GM18498 (cell line): Measurements from ENCODE around the gene NADSYN1.

Experiments used
- ATAC-seq: cut with Tn5 transposase; IDR thresholded peaks from one replicate; pipeline ENCODE4 v1.9.1; 2021; ENCODE audit warnings: mild to moderate bottlenecking, moderate library complexity; ENCODE audit not compliant: unreplicated experiment

NADSYN1 gene

GRCh38 chr11:71433648-71434450, 19.2 kb upstream of the NADSYN1 start:
- no peak for ATAC-seq

DNA sequence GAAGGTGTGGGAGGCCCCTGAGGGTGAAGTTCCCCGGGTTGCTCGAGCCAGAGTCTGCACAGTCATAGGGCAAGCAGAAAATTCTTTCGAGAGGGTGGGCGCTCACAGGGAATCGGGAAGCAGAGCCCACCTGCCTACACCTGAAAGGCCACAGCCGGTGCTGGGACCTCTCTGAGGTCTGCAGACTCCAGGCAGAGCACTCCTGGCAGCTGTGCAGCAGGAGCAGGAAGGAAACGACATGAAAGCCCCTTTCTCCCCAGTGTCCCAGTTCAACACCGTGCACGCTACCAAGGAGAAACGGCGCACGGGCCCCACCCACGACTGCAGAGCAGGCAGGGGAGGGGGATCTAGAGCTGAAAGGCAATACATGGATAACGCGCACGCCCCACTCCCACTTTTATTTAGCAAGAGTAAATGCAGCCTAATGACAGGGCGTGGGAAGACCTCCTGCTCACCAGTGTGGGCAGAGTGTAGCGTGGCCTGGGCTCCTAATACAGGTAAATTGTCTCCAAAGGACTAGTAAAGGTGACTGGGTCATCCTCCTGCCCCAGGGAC, 18.4 kb upstream of the NADSYN1 start:
- ATAC-seq: no peak

- no peak for ATAC-seq
These were observed 17.6 kb upstream of the NADSYN1 start for GRCh38 chr11:71435278-71435951.

- ATAC-seq: no peak
These were observed 16.1 kb upstream of the NADSYN1 start for GRCh38 chr11:71436861-71437260.

DNA sequence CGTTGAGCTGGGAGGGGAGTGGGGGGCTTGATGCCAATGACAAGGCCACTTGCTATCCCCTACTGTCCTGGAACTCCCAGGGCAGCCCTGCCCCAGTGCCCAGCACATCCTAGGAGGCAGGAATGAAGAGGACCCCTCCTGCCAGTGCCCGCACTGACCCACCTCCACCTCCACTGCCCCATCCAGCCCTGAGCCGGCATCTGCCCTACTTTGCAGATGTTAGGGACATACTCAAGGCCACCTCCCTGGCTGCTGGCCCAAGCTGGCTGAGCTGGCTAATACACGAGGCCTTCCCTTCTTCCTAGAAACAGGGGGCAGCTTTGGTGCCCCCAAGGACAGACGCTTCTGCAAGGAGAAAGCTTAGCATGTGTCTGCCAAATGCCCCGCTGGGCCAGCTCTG, 15.6 kb upstream of the NADSYN1 start:
- ATAC-seq: no peak

DNA sequence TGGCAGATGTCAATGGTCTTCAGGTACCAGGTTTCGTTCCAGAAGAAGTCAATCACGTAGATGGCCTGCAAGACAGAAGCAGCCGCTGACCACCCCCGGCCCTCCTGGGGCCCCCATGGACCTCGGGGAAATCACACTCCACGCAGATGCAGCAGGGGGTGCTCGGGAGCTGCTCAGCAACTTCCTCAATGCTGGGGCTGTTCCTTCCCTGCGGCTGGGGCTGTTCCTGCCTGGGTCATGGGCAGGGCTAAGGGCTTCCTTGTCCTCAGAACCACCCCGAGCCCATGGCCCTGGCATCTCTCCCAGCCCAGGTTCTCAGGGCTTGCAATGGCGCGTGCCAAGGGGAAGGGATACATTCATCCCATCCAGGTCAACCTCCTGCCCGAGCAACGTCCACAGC, 15.1 kb upstream of the NADSYN1 start:
- ATAC-seq: no peak

- ATAC-seq: no peak
These were observed 14.4 kb upstream of the NADSYN1 start for GRCh38 chr11:71438650-71439049.

DNA sequence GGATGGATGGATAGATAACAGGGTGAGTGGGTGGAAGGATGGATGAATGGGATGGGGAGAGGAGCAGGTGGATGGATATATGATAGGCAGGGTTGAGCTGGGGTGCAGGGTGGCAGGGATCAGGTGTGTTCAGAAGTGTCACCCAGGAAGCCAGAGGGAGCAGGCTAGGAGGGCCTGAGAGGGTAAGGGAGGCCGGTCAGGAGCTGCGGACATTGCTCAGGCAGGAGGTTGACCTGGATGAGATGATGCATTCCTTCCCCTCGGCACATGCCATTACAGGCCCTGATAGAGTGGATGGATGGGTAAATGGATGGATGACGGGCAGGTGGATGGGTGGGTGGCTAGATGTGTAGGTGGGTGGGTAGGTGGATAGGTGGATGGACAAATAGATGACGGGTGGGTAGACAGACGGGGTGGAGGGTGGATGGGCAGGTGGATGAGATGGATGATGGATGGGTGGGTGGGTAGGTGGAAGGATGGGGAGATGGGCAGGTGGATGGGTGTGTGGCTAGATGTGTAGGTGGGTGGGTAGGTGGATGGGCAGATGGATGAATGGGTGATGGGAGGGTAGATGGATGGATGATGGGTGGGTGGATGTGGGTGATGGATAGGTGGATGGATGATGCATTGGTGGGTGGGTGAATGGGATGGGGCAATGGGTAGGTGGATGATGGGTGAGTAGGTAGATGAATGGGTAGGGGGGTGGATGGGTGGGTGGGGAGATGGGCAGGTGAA, 12.8 kb upstream of the NADSYN1 start:
- ATAC-seq: no peak

DNA sequence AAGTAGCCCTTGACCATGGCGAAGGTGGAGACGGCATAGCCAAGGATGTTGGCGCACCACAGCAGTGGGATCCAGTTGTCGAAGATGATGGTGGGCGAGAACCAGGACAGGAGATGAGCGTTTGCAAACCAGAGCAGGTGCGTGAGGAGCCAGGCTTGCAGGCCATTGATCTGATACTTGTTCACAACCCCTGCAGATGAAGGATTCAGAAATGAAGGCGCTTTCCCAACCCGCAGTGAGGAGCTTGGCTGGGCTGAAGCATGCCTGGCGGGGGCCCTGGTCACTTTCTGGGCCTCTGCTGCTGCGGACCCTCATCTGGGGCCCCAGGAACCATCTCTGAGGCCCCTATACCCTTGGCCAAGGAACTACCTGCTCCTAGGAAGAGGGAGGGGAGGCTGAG, 11.8 kb upstream of the NADSYN1 start:
- no peak for ATAC-seq

GRCh38 chr11:71442123-71442522, 10.9 kb upstream of the NADSYN1 start:
- no peak for ATAC-seq

GRCh38 chr11:71442880-71443279, 10.1 kb upstream of the NADSYN1 start:
- ATAC-seq: no peak

GRCh38 chr11:71443736-71444445, 9.1 kb upstream of the NADSYN1 start:
- no peak for ATAC-seq

DNA sequence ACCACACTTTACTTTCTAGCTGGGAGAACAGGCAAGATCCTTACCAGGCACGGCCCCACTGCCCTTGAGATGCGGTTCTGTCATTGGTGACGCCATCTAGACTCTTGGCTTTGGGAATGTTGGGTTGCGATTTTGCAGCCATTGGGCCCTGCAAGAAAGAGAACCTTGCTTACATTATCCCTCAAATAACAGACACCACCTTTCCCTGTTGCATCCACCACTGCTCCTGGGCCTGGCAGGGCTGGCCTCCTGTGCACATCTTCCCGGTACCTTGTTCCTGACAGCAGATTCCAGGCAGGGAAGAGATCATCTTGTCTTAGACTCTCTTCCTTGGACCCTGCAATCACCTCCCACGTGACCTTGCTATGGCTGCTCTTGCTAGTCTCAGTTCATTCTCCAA, 8.2 kb upstream of the NADSYN1 start:
- ATAC-seq: no peak

- ATAC-seq: no peak
These were observed 6.9 kb upstream of the NADSYN1 start for GRCh38 chr11:71446150-71446549.

DNA sequence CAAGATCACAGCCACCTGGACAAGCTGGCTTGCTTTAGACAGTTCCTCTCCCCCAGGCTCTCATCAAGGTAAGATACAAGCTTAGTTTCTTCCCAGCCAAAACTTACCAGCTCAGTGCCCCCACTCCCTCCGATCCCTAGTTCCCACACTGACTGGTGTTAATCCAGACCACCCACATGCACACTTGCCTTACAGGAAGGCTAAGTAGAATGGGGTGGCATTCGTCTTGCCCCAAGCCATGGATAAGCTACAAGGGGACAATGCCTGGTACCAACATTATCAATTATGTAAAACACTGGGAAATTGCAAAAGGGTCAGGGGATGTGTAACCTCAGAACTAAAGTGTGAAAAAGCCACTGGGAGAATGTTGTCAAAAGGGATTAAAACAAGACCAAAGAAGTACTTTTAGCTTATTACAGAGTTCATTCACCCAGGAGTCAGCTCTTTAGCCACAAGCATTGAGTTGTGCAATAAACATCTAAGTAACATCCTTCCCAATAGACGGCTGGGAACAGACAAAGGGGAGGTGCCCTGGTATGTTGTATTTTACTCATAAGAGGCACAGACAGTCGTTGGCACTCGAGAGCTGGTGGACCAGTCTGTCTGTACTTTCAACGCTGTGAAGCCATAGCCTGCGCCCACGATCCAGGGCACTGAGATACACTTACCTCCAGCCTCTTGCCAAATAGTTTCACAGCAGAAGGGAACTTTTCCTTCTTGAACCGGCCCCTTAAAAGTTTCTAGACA, 5.9 kb upstream of the NADSYN1 start:
- ATAC-seq: no peak

DNA sequence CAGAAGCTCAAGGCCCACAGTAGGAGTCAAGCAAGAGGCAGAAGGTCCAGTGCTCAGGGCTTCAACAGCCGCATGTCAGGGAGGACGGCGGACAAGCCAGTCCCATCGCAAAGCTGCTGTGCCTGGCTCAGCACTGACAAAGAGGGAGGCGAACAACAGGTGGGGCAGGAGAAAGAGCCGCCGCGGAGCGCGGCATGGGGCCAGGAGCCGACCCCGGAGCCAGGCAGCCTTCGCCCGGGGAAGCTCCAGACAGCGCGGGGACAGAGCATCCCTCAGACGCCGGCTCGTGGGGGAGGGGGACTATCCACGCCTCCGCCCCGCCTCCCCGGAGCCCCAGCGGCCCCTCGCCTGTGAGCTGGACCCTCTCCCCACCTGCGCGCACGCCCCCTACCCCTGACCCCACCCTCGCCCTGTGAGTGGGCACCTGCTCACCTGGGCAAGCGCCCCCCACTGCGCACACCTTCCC, 5.2 kb upstream of the NADSYN1 start:
- ATAC-seq: peak; percentile 7

DNA sequence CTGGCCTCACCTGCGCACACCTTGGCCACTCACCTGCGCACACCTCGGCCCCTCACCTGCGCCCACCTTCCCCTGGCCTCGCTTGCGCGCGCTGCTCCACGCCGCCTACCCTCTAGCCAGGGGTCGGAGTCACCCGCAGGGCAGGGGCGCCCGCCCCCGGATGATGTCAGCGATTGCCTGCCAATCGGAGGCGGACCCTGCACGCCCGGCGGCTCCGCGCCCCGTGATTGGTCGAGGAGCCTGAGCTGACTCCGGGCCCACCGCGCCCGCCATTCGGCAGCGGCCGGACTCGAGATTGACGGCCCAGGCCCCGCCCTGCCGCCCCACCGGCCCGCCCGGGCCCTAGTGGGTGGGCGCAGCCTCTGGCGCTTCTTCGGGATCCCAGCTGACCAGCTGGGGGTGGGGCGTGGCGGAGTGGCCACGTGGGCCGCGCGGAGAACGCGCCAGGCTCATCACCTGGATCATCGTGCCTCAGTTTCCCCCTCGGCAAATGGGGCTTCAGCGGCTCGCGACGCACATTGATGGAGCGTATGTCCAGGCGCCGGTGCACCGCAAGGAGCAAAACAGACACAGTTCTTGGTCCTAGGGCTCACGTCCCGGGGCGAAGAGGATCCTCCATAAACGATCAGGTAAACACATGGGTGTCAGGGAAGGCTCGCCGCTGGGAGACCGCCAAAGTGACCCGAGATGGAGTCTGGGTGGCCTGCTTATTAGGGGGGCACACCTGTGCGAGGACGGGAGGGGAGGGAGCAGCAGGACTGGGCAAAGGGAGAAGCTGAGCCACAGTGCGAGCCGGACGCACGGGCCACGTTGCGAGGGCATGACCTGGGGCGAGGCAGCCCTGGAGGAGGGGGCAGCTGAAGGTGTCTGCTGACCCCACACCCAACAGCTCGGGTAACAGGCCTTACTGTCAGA, 4.5 kb upstream of the NADSYN1 start, which contains the start of gene DHCR7:
Gene DHCR7 (minus strand): TSS at position 137 of the 915 bp plus-strand sequence. CDS start 3,441 bp downstream, outside the sequence.
- peak; percentile 85 for ATAC-seq

DNA sequence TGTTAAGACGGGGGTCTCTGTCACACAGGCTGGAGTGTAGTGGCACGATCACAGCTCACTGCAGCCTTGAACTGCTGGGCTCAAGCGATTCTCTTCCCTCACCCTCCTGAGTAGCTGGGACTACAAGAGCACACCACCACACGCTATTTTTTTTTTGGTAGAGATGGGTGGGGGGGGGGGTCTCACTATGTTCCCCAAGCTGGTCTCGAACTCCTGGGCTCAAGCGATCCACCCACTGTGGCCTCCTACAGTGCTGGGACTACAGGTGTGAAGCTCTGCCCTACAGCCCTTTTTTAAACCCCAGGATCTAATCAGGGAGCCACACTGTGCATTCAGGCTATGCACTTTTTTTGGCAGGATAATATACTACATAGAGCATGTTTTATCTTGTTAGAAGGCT, 3.4 kb upstream of the NADSYN1 start:
- no peak for ATAC-seq

DNA sequence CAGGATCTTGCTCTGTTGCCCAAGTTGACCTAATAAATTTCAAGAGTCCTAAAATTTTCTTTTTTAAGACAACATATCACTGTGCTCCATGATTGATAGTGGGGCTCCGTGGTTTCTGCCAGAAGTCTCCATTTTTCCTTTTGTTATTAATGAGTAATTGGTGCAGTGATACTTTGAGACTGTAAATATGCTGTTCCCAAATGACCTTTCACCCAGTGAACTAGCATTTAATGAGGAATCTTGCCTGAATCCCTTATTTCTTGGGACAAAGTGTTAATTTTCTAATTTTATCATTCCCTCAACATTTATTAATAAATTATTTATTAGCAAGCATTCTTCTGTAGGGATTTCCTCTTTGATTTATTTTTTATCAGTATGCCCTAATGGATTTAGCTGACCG, 2.5 kb upstream of the NADSYN1 start:
- no peak for ATAC-seq
